ENCODE measurements around the gene UEVLD.

Gene UEVLD

DNA sequence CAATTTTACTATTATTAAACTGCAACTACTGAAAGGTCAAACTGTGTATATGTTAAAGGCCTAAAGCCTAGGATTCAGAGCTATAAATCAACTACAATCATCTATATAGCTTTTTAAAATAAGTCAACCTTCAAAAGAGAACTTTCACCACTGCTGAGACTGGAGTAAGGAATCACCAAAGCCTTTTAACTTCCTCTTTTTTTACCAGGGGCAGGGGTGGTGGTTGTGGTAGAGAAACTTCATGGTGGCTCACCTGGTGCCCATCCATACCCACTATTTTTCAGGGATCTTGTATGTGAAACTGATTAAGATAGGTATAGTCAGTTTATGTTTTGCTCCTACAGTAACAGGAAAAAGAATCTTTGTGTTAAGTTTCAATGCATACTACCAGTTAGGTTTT, 93.3 kb downstream of the UEVLD start:
- DNase-seq: no peak

DNA sequence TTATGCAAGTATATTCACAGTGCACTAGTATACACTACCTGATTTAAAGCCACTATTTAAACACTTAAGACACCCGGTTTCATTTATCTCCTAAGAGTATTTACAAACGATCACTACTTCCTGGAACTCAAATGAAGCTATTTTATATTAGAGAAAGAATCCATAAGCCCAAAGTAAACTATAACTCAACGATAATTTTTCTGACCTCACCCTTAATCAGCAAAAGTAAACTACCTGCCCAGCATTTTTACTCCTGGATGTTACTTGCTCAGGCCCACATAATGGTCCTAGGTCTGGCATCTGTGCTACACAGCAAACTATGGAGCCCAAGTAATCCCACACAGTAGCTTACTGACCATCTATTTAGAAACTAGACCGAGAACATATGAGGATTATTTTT, 95.2 kb downstream of the UEVLD start:
- no peak for DNase-seq

DNA sequence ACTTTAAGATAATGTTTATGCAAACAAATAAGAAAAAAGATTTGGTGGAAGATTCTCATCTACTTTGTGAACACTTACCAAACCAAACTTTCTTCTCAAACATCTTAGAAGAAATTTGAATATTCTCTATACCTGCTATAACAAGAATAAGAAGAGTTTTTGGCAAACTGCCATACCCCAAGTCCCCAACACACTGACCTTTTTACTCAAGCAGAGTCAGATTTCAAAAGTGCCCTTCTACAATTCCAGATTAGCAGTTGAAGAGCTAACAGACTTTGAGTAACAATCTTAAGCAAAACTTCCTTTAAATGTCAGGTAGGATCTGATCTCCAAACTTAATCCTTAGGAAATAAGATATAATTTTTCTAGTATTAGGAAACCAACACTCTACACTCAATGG, 95.6 kb downstream of the UEVLD start:
- DNase-seq: no peak

- no peak for DNase-seq
These were observed 96.6 kb downstream of the UEVLD start for GRCh38 chr11:18491924-18492323.

DNA sequence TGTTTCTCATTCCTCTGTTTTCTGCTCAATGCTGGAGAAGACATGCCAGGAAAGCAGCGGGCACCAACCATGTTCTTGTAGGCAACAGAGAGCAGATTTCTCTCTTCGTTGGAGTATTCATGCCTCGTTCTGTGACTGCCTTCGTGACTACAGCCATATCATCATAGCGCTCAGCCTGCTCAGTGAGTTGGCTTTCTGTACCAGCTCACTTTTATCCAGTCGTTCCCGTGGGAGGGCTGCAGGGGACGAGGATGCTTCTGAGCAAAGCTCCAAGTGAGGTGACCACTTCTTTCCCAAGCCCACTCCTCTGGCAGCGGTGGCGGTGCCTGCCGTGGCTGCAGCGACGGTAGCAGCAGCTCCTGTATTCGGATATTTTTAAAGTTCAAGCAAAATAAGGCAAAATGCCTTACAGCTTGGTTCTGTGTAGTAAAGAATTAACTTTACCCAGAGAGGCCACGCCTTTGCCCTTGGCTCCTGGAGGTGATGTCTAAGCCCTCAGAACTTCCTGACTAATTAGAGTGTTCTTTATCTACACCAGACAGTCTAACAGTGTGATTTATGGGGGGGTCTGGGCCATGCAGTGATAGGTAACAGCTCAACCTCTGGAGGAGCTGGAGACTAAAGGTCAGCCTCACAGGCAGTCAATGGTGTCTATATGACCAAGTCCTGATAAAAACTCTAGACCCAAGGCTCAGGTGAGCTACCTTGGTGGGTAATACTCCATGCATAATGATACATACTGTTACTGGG, 97.6 kb downstream of the UEVLD start:
- DNase-seq: no peak

GRCh38 chr11:18490319-18490718, 98.2 kb downstream of the UEVLD start:
- no peak for DNase-seq

GRCh38 chr11:18485913-18486528, 102.5 kb downstream of the UEVLD start:
- no peak for DNase-seq
